GM12864 (cell line): Measurements from ENCODE around the gene ADAMTS13.

ENCODE experiments used
- DNase-seq: peaks from one replicate; pipeline ENCODE4 v3.0.0-alpha.2; 2011; ENCODE audit warnings: low read depth
- H3K4me3 ChIP-seq: 2 replicates; pipeline ENCODE4 v1.5.1; 2011; ENCODE audit warnings: mild to moderate bottlenecking, low read depth, low read length, control low read depth
- TF ChIP-seq, protein P1 (sequence below): IDR thresholded peaks from 2 replicates; pipeline ENCODE4 v1.5.1; 2011; ENCODE audit warnings: low read depth, mild to moderate bottlenecking, moderate library complexity, low read length, control low read depth, inconsistent platforms; ENCODE audit errors: missing control alignments

The ADAMTS13 gene

DNA sequence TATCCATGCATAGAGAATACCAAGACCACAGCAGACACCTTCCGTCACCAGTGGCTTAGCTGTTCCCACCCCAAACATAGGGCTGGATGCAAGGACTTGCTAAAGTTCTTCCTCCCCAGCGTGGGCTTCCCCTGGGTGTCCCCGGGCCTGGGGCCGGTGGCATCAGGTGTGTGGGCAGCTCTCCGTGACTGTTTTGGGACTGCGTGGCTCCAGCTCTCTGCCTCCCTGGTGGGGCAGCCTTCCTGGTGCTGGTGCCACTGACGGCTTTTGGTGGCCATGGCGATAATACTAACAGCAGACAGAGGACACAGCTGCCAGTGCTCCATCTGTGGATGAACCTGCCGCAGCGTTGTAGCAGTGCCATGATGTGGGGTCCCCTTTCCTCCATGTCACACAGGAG is 42.5 kb downstream of the ADAMTS13 start:
- no peak for DNase-seq
- TF ChIP-seq, protein P1, sequence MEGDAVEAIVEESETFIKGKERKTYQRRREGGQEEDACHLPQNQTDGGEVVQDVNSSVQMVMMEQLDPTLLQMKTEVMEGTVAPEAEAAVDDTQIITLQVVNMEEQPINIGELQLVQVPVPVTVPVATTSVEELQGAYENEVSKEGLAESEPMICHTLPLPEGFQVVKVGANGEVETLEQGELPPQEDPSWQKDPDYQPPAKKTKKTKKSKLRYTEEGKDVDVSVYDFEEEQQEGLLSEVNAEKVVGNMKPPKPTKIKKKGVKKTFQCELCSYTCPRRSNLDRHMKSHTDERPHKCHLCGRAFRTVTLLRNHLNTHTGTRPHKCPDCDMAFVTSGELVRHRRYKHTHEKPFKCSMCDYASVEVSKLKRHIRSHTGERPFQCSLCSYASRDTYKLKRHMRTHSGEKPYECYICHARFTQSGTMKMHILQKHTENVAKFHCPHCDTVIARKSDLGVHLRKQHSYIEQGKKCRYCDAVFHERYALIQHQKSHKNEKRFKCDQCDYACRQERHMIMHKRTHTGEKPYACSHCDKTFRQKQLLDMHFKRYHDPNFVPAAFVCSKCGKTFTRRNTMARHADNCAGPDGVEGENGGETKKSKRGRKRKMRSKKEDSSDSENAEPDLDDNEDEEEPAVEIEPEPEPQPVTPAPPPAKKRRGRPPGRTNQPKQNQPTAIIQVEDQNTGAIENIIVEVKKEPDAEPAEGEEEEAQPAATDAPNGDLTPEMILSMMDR: no peak
- H3K4me3 ChIP-seq: no peak overlapping the region

DNA sequence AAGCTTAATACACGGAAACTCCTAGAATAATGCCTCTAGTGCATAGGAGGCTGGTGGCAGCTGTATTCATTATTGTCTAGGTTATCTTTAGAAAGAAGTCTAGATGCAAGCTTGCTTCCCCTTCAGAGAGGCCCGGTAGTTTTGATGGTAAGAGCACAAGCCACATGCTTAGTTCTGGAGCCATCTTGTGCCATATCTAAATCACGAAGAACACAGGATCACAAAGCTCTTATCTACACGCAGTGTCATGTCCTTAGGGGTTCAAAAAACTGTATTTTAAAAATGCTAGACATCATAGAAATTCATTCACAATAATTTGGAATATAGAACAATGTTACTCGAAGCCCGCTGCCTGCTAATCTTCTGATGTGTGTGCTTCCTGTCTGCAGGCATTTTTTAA is 43.8 kb downstream of the ADAMTS13 start:
- DNase-seq: no peak
- no peak overlapping the region for H3K4me3 ChIP-seq
- TF ChIP-seq, protein P1: no peak

DNA sequence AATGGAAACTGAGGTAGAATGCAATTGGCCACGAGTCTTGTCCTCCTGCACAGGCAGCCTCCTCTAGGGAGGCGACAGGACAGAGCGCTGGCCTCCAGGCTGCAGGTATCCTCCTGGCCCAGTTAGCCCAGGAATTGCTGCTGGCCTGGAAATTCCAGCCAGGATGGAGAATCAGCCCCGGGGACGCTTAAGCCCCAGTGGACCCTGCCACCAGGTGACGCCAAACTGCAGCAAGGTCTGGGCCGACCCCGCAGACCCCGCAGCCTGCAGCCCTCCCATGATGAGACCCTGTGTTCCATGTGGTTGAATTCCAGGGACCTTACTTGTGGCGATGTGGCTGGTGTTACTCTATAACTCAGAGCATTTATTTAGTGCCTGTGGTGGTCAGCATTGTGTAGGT is 44.9 kb downstream of the ADAMTS13 start:
- no peak for DNase-seq
- TF ChIP-seq, protein P1: no peak
- no peak overlapping the region for H3K4me3 ChIP-seq

DNA sequence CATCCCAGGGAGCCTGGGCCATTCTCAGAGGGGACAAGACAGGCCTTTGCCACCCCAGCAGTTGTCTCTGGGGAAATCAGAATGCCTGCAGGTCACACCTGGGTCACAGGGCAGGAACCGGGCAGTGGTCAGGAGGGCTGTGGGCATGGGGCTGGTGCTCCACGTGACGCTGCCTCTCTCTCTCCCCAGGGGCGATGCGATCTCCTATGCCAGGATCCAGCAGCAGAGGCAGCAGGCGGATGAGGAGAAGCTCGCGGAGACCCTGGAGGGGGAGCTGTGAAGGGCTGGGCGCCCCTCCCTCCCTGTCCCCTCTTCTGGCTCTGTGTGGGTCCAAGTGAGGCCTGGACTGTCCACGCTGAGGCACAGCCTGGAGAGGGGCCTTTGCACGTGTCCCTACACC is 46.2 kb downstream of the ADAMTS13 start:
- TF ChIP-seq, protein P1: no peak
- H3K4me3 ChIP-seq: no peak overlapping the region
- no peak for DNase-seq

DNA sequence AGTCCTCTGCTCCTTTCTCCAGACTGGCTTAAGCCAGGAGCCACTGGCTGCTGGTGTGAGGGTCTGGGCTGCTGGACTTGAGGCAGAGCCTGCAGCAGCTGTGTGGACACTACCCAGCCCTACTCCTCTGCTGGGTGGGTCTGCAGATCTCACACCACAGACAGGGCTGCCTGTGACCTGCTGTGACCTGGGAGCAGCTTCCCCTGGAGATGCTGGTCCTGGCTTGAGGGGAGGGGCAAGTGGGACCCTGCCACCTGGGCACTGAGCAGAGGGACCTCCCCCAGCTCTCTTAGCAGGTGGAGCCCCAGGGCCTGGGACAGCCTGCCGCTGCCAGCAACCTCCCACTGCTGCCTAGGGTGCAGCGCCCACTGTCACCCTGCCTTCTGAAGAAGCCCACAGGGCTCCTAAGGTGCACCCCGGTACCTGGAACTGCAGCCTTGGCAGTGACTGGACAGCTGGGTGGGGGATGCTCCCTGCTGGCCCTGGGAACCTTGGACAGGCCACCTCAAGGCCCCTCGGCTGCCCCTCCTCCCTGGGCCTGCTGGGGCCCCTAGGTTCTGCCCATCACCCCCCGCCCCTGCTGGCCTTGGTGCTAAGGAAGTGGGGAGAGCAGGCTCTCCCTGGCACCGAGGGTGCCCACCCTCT is 46.7 kb downstream of the ADAMTS13 start:
- DNase-seq: no peak
- no peak overlapping the region for H3K4me3 ChIP-seq
- TF ChIP-seq, protein P1: no peak

DNA sequence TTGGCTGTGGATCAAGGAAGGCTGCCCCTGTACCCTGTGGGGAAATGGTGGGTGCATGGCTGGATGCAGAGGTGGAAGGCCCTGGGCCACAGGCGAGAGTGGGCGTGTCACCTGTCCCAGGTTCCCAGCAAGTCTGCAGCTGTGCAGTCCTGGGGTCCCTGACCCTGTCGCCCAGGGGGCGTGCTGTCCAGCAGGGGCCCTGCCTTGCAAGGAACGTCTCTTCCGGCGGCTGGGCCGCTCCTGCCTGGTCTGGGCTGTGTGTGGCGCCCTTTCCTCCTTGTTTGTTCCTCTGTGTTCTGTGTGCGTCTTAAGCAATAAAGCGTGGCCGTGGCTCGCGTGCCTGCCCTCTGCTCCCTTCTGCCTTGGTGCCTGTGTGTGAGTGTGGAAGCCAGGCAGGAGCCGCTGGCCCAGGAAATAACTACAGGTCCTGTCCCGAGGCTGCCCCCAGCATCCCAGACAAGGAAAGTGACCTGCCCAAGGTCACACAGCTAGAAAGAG is 48.3 kb downstream of the ADAMTS13 start:
- DNase-seq: no peak
- H3K4me3 ChIP-seq: no peak overlapping the region
- TF ChIP-seq, protein P1: no peak

DNA sequence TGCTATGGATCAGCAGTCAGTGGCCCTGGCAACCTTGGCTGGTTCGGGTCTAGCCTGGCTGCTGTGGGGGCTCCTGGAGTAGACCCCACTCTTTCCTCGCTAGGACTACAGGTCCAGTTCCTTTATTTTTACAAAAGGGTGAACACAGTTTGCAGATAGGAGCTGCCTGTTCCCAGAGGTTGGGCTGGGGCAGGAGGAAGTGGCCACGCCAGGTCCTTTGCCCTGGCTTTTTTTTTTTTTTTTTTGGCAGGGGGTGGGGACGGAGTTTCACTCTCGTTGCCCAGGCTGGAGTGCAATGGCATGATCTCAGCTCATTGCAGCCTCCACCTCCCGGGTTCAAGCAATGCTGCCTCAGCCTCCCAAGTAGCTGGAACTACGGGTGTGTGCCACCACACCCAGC is 48.8 kb downstream of the ADAMTS13 start:
- TF ChIP-seq, protein P1: no peak
- no peak overlapping the region for H3K4me3 ChIP-seq
- DNase-seq: no peak
